ENCODE data around the gene DCN. TPM values are rescaled to one million over a fixed set of nuclear protein-coding genes. Genes with fewer than 3 reads are reported as not detected.

The DCN gene
- total and polyA plus RNA-seq, 7 donors: 41.2 to 1,612 (median 675) TPM

- TF ChIP-seq POLR2A (IDR thresholded peaks at IDR 0.05) (no peak), EP300 (IDR thresholded peaks at IDR 0.05) (no peak), CTCF (IDR thresholded peaks at IDR 0.05) (no peak), POLR2AphosphoS5 (IDR thresholded peaks at IDR 0.05) (no peak)
- no peak overlapping the region for H3K27ac ChIP-seq
- 72 to 85% methylated on average over 1 of the region's 1 CpG for WGBS, 2 donors
- no peaks in the 10 kb centered on the region for H3K36me3 ChIP-seq
- DNase-seq: no peak
- H3K4me3 ChIP-seq: no peak overlapping the region
- H3K9me3 ChIP-seq: no peaks in the 10 kb centered on the region
- H3K4me1 ChIP-seq: peaks cover 0 to 18% (median 15%) of the 10 kb centered on the region in 4 donors
- intact Hi-C loops (cut with DNase I): no loop called here
- H3K27me3 ChIP-seq: no peaks in the 10 kb centered on the region
Measured at GRCh38 chr12:91094957-91095356, 87.7 kb downstream of the DCN start.

- no peak for DNase-seq
- Histone ChIP-seq H3K4me1 (peaks cover 0 to 10% (median 9%) of the 10 kb centered on the region in 4 donors), H3K36me3 (no peaks in the 10 kb centered on the region), H3K9me3 (peaks cover 0 to 5% (median 0%) of the 10 kb centered on the region in 4 donors), H3K27me3 (no peaks in the 10 kb centered on the region), H3K4me3 (no peak overlapping the region), H3K27ac (no peak overlapping the region)
- TF ChIP-seq POLR2A (IDR thresholded peaks at IDR 0.05) (no peak), CTCF (IDR thresholded peaks at IDR 0.05) (no peak), EP300 (IDR thresholded peaks at IDR 0.05) (no peak), POLR2AphosphoS5 (IDR thresholded peaks at IDR 0.05) (no peak)
- intact Hi-C loops (cut with DNase I): no loop called here
Measured at GRCh38 chr12:91094032-91094662, 88.5 kb downstream of the DCN start.

GRCh38 chr12:91093341-91093740, 89.3 kb downstream of the DCN start:
- no peaks in the 10 kb centered on the region for H3K36me3 ChIP-seq
- TF ChIP-seq EP300 (IDR thresholded peaks at IDR 0.05): no peak
- no peak for TF ChIP-seq POLR2A (IDR thresholded peaks at IDR 0.05)
- TF ChIP-seq CTCF (IDR thresholded peaks at IDR 0.05): no peak
- H3K4me3 ChIP-seq: no peak overlapping the region
- H3K9me3 ChIP-seq: peaks cover 0 to 5% (median 0%) of the 10 kb centered on the region in 4 donors
- 79 to 89% methylated on average over 4 of the region's 4 CpGs for WGBS, 2 donors
- intact Hi-C loops (cut with DNase I): no loop called here
- peaks cover 0 to 2% (median 1%) of the 10 kb centered on the region in 4 donors for H3K4me1 ChIP-seq
- DNase-seq: no peak
- H3K27me3 ChIP-seq: no peaks in the 10 kb centered on the region
- H3K27ac ChIP-seq: no peak overlapping the region

GRCh38 chr12:91091916-91092715, 90.5 kb downstream of the DCN start:
- Histone ChIP-seq H3K4me1 (no peaks in the 10 kb centered on the region), H3K4me3 (no peak overlapping the region), H3K27me3 (no peaks in the 10 kb centered on the region), H3K9me3 (peaks cover 0 to 5% (median 0%) of the 10 kb centered on the region in 4 donors), H3K36me3 (no peaks in the 10 kb centered on the region), H3K27ac (no peak overlapping the region)
- 72 to 74% methylated on average over 6 of the region's 6 CpGs for WGBS, 2 donors
- no peak for TF ChIP-seq CTCF (IDR thresholded peaks at IDR 0.05)
- TF ChIP-seq POLR2A (IDR thresholded peaks at IDR 0.05): no peak
- no peak for TF ChIP-seq EP300 (IDR thresholded peaks at IDR 0.05)
- no peak for TF ChIP-seq POLR2AphosphoS5 (IDR thresholded peaks at IDR 0.05)
- intact Hi-C loops (cut with DNase I): no loop called here
- DNase-seq: no peak

Small RNA genes lying within 50 kb of the gene (small RNA-seq; reads per million reads assigned to genes)
- 0 reads per million in 3 donors for gene AC007115.1

Other genes starting within 250 kb of the DCN start
- gene CCER1, start 227.6 kb downstream of the DCN start, total RNA-seq: not detected
- not detected for gene CCER1, start 227.6 kb downstream of the DCN start, polyA plus RNA-seq
- gene EPYC, start 177.8 kb downstream of the DCN start, total RNA-seq: not detected
- under 1 TPM in 1 of 3 donors, not detected in 2; 0.09 TPM for gene EPYC, start 177.8 kb downstream of the DCN start, polyA plus RNA-seq
- not detected for gene KERA, start 124.8 kb downstream of the DCN start, total RNA-seq
- not detected for gene KERA, start 124.8 kb downstream of the DCN start, polyA plus RNA-seq
- 100 to 1,000 TPM in 3 of 4 donors, 10 to 100 TPM in 1; 85.2 to 363 (median 139) TPM for gene LUM, start 71.3 kb downstream of the DCN start, total RNA-seq
- gene LUM, start 71.3 kb downstream of the DCN start, polyA plus RNA-seq: 10 to 100 TPM; 16.6 to 88.4 (median 44.4) TPM